Spleen (tissue), 7 donors: ENCODE measurements around the gene MAS1L.

Experiments used
- CTCF ChIP-seq, 11 experiments: fragments of 200-600 bp in 7 of 11; fragments of 450-650 bp in 4 of 11; sonication (generic) in 4 of 11; IDR thresholded peaks in 8 of 11; conservative IDR thresholded peaks in 3 of 11; 1 replicate in 7 of 11; 2 replicates in 4 of 11; pipeline versions ENCODE4 v1.4.0 to v1.8.0; 2016 to 2021; ENCODE audit warnings: antibody characterized with exemption in 11 of 11, inconsistent platforms in 4 of 11, mild to moderate bottlenecking in 1 of 11
- POLR2A ChIP-seq, 3 donors: fragments of 450-650 bp; IDR thresholded peaks; one replicate each; pipeline ENCODE4 v1.5.1; 2017; ENCODE audit warnings: antibody characterized with exemption in 3 of 3, mild to moderate bottlenecking in 1 of 3
- POLR2AphosphoS5 ChIP-seq, 3 donors: sonication (generic); formaldehyde crosslinking; IDR thresholded peaks; one replicate each; pipeline ENCODE4 v1.5.1; 2017; ENCODE audit warnings: antibody characterized with exemption in 3 of 3
- donor health status: DM: no; HTN: no; CAD: no; lungs with moderate emphysema.
- donor health status: DM: no; HTN: no; CAD: no.
- donor health status: DM: no; HTN: no; CAD: no.

DNA sequence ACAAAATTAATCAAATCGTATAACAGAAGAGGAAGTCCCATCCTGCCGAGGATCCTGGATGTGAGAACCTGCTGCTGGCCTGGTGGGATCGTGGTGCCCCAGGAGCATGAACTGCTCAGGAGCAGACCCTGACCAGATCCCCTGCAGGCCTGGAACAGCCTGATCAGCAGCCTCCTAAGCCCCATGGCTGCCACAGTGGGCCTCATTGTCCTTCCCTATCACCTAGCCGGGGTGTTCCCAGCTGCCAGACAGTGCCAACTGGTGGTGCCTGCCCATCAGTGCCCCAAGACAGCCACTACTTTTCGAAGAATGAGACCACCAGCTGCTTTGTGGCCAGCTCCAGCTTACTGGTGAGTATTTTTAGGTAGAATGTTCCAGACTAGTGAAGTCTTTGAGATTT lies 19.6 kb upstream of the MAS1L start:
- TF ChIP-seq POLR2AphosphoS5 (IDR thresholded peaks at IDR 0.05) (no peak), CTCF (IDR thresholded peaks at IDR 0.05 in 8 of 11, conservative IDR thresholded peaks at IDR 0.05 in 3 of 11) (no peak), POLR2A (IDR thresholded peaks at IDR 0.05) (no peak)
